CD8-positive, alpha-beta memory T cell (primary cell): ENCODE results near the gene PFN1. TPM values are rescaled to one million over a fixed set of nuclear protein-coding genes. Genes with fewer than 3 reads are reported as not detected.

ENCODE experiments used
- CTCF ChIA-PET: fragments of 350-600 bp; sonication (Branson Sonifier 250); formaldehyde crosslinking; loops from one replicate; lab custom pipeline; 2021; ENCODE audit warnings: antibody characterized with exemption; lab: Charles Lee
- POLR2A ChIA-PET: fragments of 350-600 bp; sonication (Branson Sonifier 250); formaldehyde crosslinking; loops from one replicate; lab custom pipeline; 2021; ENCODE audit warnings: antibody characterized with exemption; lab: Charles Lee
- DNase-seq, 5 donors: peaks; one replicate each; pipeline versions ENCODE4 v3.0.0 to v3.0.0-alpha.2; 2020 to 2022; ENCODE audit warnings: mixed read lengths in 1 of 5
- H3K27ac ChIP-seq: one replicate; pipeline ENCODE4 v1.7.0; 2013; ENCODE audit warnings: low read depth, mild to moderate bottlenecking, low read length, moderate library complexity
- H3K27me3 ChIP-seq: 2 replicates; pipeline ENCODE4 v1.7.0; 2013; ENCODE audit warnings: low read length, mild to moderate bottlenecking; ENCODE audit not compliant: insufficient read depth, poor library complexity, severe bottlenecking
- H3K36me3 ChIP-seq: 2 replicates; pipeline ENCODE4 v1.7.0; 2013; ENCODE audit warnings: mild to moderate bottlenecking, low read length, moderate library complexity; ENCODE audit not compliant: insufficient read depth
- H3K4me1 ChIP-seq: 2 replicates; pipeline ENCODE4 v1.7.0; 2013; ENCODE audit warnings: mild to moderate bottlenecking, low read length, moderate library complexity; ENCODE audit not compliant: insufficient read depth
- H3K4me3 ChIP-seq: 2 replicates; pipeline ENCODE4 v1.7.0; 2013; ENCODE audit warnings: mild to moderate bottlenecking, low read length
- H3K9me3 ChIP-seq: 2 replicates; pipeline ENCODE4 v1.7.0; 2013; ENCODE audit warnings: mild to moderate bottlenecking, low read length
- H3K27ac Mint-ChIP-seq, 8 donors: one replicate each; pipeline ENCODE4 v1.8.0; 2020 to 2021; ENCODE audit warnings: mixed read lengths in 8 of 8, mild to moderate bottlenecking in 6 of 8, inconsistent platforms in 3 of 8, moderate library complexity in 3 of 8
- H3K27me3 Mint-ChIP-seq, 2 donors: one replicate each; pipeline ENCODE4 v1.8.0; 2020 to 2021; ENCODE audit warnings: mixed read lengths in 2 of 2, mild to moderate bottlenecking in 1 of 2, moderate library complexity in 1 of 2
- H3K36me3 Mint-ChIP-seq, 3 donors: one replicate each; pipeline ENCODE4 v1.8.0; 2020 to 2021; ENCODE audit warnings: mixed read lengths in 3 of 3, inconsistent platforms in 1 of 3, mild to moderate bottlenecking in 1 of 3
- H3K4me1 Mint-ChIP-seq, 3 donors: one replicate each; pipeline ENCODE4 v1.8.0; 2020 to 2021; ENCODE audit warnings: mixed read lengths in 3 of 3, inconsistent platforms in 1 of 3, mild to moderate bottlenecking in 1 of 3
- H3K4me3 Mint-ChIP-seq, 7 donors: one replicate each; pipeline ENCODE4 v1.8.0; 2020 to 2021; ENCODE audit warnings: mixed read lengths in 7 of 7, mild to moderate bottlenecking in 6 of 7, moderate library complexity in 4 of 7, inconsistent platforms in 2 of 7
- H3K9me3 Mint-ChIP-seq, 5 donors: one replicate each; pipeline ENCODE4 v1.8.0; 2020 to 2022; ENCODE audit warnings: mixed read lengths in 5 of 5, mild to moderate bottlenecking in 3 of 5, moderate library complexity in 2 of 5, inconsistent platforms in 1 of 5
- polyA plus RNA-seq: library from polyadenylated mRNA; unstranded; fragments of 300-500 nt; fragmentation: Illumina TruSeq; gene quantifications from one replicate; pipeline ENCODE4 v1.2.3, GENCODE V29; 2021
- total RNA-seq, 2 experiments: library from RNA; stranded (reverse); gene quantifications; one replicate each; pipeline ENCODE4 v1.2.3, GENCODE V29; 2021

The PFN1 gene
- total and polyA plus RNA-seq, 3 experiments from 2014 or later, result 1,826 to 2,601 (median 1,841) TPM

- POLR2A ChIA-PET, result interaction anchor here (11.7 kb wide), 1 partner anchor 12 kb away, joined by 187 read pairs; the partner anchor contains the start of gene SPAG7
- H3K27ac Mint-ChIP-seq, result no peak overlapping the region
Observed at GRCh38 chr17:4955091-4955490, 6.8 kb upstream of the PFN1 start.

GRCh38 chr17:4953451-4953961 lies 5.2 kb upstream of the PFN1 start:
- Histone ChIP-seq H3K27ac (no peak overlapping the region), H3K9me3 (no peaks in the 10 kb centered on the region), H3K4me3 (no peak overlapping the region), H3K27me3 (no peaks in the 10 kb centered on the region), H3K36me3 (no peaks in the 10 kb centered on the region), H3K4me1 (peaks cover 8% of the 10 kb centered on the region)
- Mint-ChIP-seq H3K4me3 (peak overlapping the region in 1 of 7 donors; percentile 45), H3K4me1 (peaks cover 13 to 23% (median 16%) of the 10 kb centered on the region in 3 donors), H3K27me3 (peaks cover 0 to 1% of the 10 kb centered on the region in 2 donors), H3K27ac (peak overlapping the region in 2 of 8 donors; percentile 43 to 51), H3K9me3 (no peaks in the 10 kb centered on the region), H3K36me3 (peaks cover 0 to 7% (median 0%) of the 10 kb centered on the region in 3 donors)
- no peak for DNase-seq
- ChIA-PET CTCF (interaction anchor here (1.0 to 1.8 kb wide), 4 partner anchors 8 to 34 kb away, joined by 3 to 5 read pairs (median 4); partner anchors contain the start of genes CAMTA2 and SPAG7), POLR2A (interaction anchor here (0.6 to 11.7 kb wide), 2 partner anchors 13 to 230 kb away, joined by 3 to 187 read pairs; partner anchors contain the start of gene SPAG7)

More at GRCh38 chr17:4955091-4955490, 6.8 kb upstream of the PFN1 start:
- Histone ChIP-seq H3K9me3 (no peaks in the 10 kb centered on the region), H3K27ac (no peak overlapping the region), H3K36me3 (peaks cover 3% of the 10 kb centered on the region), H3K4me3 (no peak overlapping the region), H3K4me1 (peaks cover 8% of the 10 kb centered on the region), H3K27me3 (no peaks in the 10 kb centered on the region)
- CTCF ChIA-PET, result interaction anchor here (0.9 to 2.5 kb wide), 4 partner anchors 9 to 52 kb away, joined by 3 to 11 read pairs (median 4); partner anchors contain the start of genes CHRNE and SPAG7
- no peak overlapping the region for H3K4me3 Mint-ChIP-seq
- H3K4me1 Mint-ChIP-seq, result peaks cover 13 to 20% (median 13%) of the 10 kb centered on the region in 3 donors
- peaks cover 0 to 19% (median 0%) of the 10 kb centered on the region in 3 donors for H3K36me3 Mint-ChIP-seq
- no peaks in the 10 kb centered on the region for H3K9me3 Mint-ChIP-seq
- DNase-seq, result no peak
- H3K27me3 Mint-ChIP-seq, result no peaks in the 10 kb centered on the region

GRCh38 chr17:4951486-4951885 lies 3.2 kb upstream of the PFN1 start:
- peaks cover 5% of the 10 kb centered on the region for H3K36me3 ChIP-seq
- ChIA-PET POLR2A (interaction anchor here (1.3 to 11.7 kb wide), 4 partner anchors 9 to 17 kb away, joined by 3 to 187 read pairs (median 6); partner anchors contain the start of genes RNF167, SLC25A11 and SPAG7), CTCF (interaction anchor here (1.1 to 4.8 kb wide), 4 partner anchors 11 to 68 kb away, joined by 4 to 30 read pairs (median 5); partner anchors contain the start of genes RNF167, SLC25A11 and SPAG7)
- H3K27ac ChIP-seq, result peak overlapping the region; percentile 86
- no peak for DNase-seq
- H3K4me1 ChIP-seq, result peaks cover 11% of the 10 kb centered on the region
- H3K4me1 Mint-ChIP-seq, result peaks cover 15 to 26% (median 23%) of the 10 kb centered on the region in 3 donors
- no peaks in the 10 kb centered on the region for H3K27me3 ChIP-seq
- no peak overlapping the region for H3K4me3 ChIP-seq
- no peaks in the 10 kb centered on the region for H3K9me3 Mint-ChIP-seq
- peak overlapping the region in 6 of 7 donors; percentile 43 to 90 (median 53) for H3K4me3 Mint-ChIP-seq
- no peaks in the 10 kb centered on the region for H3K9me3 ChIP-seq
- H3K27ac Mint-ChIP-seq, result peak overlapping the region in 5 of 8 donors; percentile 55 to 96 (median 84)
- peaks cover 0 to 4% of the 10 kb centered on the region in 2 donors for H3K27me3 Mint-ChIP-seq
- peaks cover 0 to 13% (median 2%) of the 10 kb centered on the region in 3 donors for H3K36me3 Mint-ChIP-seq

GRCh38 chr17:4950746-4951204 lies 2.4 kb upstream of the PFN1 start, which contains the start of gene ENO3:
Gene ENO3, plus strand, starts transcription at chr17:4951119. Its CDS starts 711 bp downstream, at chr17:4951830.
- Mint-ChIP-seq H3K4me1 (peaks cover 19 to 30% (median 28%) of the 10 kb centered on the region in 3 donors), H3K36me3 (peaks cover 0 to 19% (median 6%) of the 10 kb centered on the region in 3 donors), H3K27me3 (peaks cover 0 to 4% of the 10 kb centered on the region in 2 donors), H3K9me3 (no peaks in the 10 kb centered on the region), H3K4me3 (peak within 1 kb of the TSS; percentile 78 to 90 (median 82)), H3K27ac (peak within 1 kb of the TSS; percentile 79 to 97 (median 90))
- Histone ChIP-seq H3K4me1 (peaks cover 18% of the 10 kb centered on the region), H3K27me3 (no peaks in the 10 kb centered on the region), H3K36me3 (peaks cover 10% of the 10 kb centered on the region), H3K4me3 (peak within 1 kb of the TSS; percentile 49), H3K27ac (peak within 1 kb of the TSS; percentile 86), H3K9me3 (no peaks in the 10 kb centered on the region)
- no peak for DNase-seq
- ChIA-PET POLR2A (interaction anchor here (0.5 to 11.7 kb wide), 6 partner anchors 9 to 21 kb away, joined by 3 to 187 read pairs (median 6); partner anchors contain the start of genes RNF167, SLC25A11 and SPAG7), CTCF (interaction anchor here (0.8 to 4.8 kb wide), 6 partner anchors 11 to 111 kb away, joined by 3 to 30 read pairs (median 4); partner anchors contain the start of genes RNF167, SLC25A11 and SPAG7)

GRCh38 chr17:4950075-4950745 lies 1.9 kb upstream of the PFN1 start:
- Mint-ChIP-seq H3K27me3 (peaks cover 0 to 5% of the 10 kb centered on the region in 2 donors), H3K27ac (peak overlapping the region; percentile 79 to 97 (median 90)), H3K4me3 (peak overlapping the region; percentile 78 to 90 (median 82)), H3K9me3 (no peaks in the 10 kb centered on the region), H3K36me3 (peaks cover 5 to 25% (median 10%) of the 10 kb centered on the region in 3 donors), H3K4me1 (peaks cover 25 to 35% (median 33%) of the 10 kb centered on the region in 3 donors)
- H3K36me3 ChIP-seq, result peaks cover 16% of the 10 kb centered on the region
- peak in 2 of 5 donors; percentile 23 to 37 for DNase-seq
- peak overlapping the region; percentile 49 for H3K4me3 ChIP-seq
- H3K27me3 ChIP-seq, result no peaks in the 10 kb centered on the region
- POLR2A ChIA-PET, result interaction anchor here (1.4 to 11.7 kb wide), 4 partner anchors 8 to 47 kb away, joined by 3 to 187 read pairs (median 34); partner anchors contain the start of genes INCA1, KIF1C, RNF167 and SLC25A11
- H3K4me1 ChIP-seq, result peaks cover 24% of the 10 kb centered on the region
- H3K27ac ChIP-seq, result peak overlapping the region; percentile 86
- no peaks in the 10 kb centered on the region for H3K9me3 ChIP-seq
- CTCF ChIA-PET, result interaction anchor here (0.7 to 4.8 kb wide), 5 partner anchors 17 to 112 kb away, joined by 3 to 30 read pairs (median 3); partner anchors contain the start of genes CHRNE and SPAG7

GRCh38 chr17:4949321-4950074 lies 1.2 kb upstream of the PFN1 start:
- Histone ChIP-seq H3K27me3 (no peaks in the 10 kb centered on the region), H3K4me1 (peaks cover 31% of the 10 kb centered on the region), H3K36me3 (peaks cover 23% of the 10 kb centered on the region), H3K9me3 (no peaks in the 10 kb centered on the region), H3K27ac (peak overlapping the region; percentile 86), H3K4me3 (peak overlapping the region; percentile 97)
- peak; percentile 61 to 84 (median 79) for DNase-seq
- ChIA-PET CTCF (interaction anchor here (0.7 to 4.8 kb wide), 5 partner anchors 10 to 112 kb away, joined by 3 to 30 read pairs (median 5); partner anchors contain the start of genes CHRNE, RNF167, SLC25A11 and SPAG7), POLR2A (interaction anchor here (0.7 to 11.7 kb wide), 7 partner anchors 10 to 293 kb away, joined by 3 to 187 read pairs (median 4); partner anchors contain the start of genes CAMTA2, INCA1, KIF1C and RNF167)
- Mint-ChIP-seq H3K9me3 (no peaks in the 10 kb centered on the region), H3K4me3 (peak overlapping the region; percentile 83 to 100 (median 97)), H3K27me3 (peaks cover 0 to 5% of the 10 kb centered on the region in 2 donors), H3K4me1 (peaks cover 32 to 43% (median 41%) of the 10 kb centered on the region in 3 donors), H3K36me3 (peaks cover 7 to 32% (median 12%) of the 10 kb centered on the region in 3 donors), H3K27ac (peak overlapping the region; percentile 72 to 96 (median 90))
